HG03457 (cell line): ENCODE data around the gene ASB4.

Experiments used
- ATAC-seq: cut with Tn5 transposase; IDR thresholded peaks from one replicate; pipeline ENCODE4 v1.9.1; 2021; ENCODE audit warnings: moderate number of reproducible peaks; ENCODE audit not compliant: unreplicated experiment

The ASB4 gene

DNA sequence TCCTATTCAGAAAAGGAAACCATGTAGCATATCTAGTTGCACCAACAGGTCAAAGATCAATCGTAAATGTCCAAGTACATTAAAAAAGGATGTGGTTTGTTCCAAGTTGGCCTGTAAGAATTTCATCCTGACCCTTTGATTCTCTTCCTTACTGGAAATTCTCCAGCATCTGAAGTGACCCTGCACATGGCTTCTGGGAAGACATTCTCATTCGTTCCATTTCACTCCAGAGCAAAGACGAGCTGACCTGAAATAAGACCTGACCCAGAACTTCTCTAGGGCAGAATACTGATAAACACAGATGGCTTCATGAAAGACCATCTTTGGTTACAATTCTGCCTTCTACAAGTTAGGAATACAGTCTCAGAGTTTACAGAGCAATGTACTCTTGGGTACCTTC is 39.8 kb downstream of the ASB4 start:
- ATAC-seq: no peak

DNA sequence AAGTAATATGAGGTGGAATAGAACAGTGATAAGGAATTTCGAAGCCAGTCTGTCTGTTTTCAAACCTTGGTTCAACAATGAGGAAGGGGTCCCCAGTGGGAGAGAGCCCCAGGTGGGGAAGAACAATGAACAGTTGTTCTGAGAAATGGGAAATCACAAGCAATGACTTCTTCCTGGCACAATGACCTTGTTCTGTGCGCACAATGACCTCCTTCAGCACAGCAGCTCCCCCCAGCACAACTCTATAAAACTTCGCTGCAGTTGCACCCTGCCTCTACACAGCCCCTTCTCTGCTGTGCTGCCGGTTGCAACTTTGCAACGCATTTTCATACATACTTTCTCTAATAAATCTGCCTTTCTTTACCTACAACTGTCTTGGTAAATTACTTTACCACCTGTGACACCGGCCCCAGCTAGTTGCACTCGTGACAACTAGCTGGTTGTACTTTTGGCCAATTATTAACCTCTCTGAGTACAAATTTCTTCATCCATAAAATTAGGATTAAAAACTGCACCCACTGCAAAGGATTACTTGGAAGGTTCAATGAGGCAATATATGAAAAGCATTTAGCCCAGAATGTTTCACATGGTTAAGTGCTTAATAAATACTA is 40.5 kb downstream of the ASB4 start:
- ATAC-seq: no peak

DNA sequence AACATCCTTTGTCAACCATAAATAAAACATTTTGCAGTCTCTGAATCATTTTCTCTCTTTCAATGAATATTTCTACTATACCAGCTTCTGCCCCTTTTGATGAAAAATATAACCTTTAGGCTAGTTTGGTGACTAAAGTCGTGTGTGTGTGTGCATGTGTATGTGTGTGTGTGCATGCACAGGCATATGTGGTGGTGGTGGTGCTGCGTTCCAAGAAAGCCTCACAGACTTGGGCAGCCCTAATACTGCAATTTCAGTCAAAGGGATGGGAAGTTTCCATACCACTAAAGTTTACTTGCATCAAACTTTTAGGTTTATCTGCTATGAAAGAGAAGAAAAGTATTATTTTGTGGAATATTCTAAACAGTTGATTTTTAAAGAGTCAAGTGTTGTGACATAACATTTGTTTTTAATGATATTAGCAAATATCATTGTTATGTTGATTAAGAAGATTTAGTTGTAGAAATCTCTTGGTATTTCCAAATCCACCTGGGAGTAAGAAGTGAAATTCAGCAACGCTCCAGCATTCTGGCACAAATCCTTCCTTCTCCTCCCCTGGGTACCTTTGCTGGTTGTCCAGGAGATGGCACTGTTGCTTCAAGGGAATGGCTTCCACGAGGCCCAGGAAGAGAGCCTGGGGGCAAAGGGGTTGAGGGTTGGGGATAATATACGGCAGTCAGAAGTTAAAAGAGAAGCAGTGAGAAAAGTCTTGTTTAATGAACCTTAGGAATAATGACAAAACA is 41.5 kb downstream of the ASB4 start:
- ATAC-seq: peak; percentile 65

DNA sequence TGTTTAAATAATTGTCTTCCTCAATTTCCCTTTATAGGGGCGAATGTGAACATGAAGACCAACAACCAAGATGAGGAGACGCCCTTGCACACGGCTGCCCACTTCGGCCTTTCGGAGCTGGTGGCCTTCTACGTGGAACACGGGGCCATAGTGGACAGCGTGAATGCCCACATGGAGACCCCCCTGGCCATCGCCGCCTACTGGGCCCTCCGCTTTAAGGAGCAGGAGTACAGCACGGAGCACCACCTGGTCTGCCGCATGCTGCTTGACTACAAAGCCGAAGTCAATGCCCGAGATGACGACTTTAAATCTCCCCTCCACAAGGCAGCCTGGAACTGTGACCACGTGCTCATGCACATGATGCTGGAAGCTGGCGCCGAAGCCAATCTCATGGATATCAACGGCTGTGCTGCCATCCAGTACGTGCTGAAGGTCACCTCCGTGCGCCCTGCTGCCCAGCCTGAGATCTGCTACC is 42.1 kb downstream of the ASB4 start:
- ATAC-seq: no peak

DNA sequence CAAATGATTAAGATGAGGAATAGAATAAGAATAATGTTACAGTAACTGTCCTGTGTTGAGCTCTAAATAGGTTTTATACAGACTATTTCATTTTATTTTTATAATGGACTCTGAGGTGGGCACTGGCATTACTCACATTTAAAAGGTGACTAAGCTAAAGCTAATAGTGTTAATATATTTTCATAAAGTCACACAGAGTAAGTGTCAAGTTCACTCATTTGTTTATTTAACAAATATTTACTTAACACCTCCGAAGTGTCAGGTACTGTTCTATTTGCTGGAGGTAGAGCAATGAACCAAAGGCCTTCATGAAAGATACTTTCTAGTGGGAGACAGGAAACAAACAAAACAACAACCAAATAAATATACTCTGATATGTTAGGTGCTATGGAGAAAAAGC is 44.0 kb downstream of the ASB4 start:
- no peak for ATAC-seq

DNA sequence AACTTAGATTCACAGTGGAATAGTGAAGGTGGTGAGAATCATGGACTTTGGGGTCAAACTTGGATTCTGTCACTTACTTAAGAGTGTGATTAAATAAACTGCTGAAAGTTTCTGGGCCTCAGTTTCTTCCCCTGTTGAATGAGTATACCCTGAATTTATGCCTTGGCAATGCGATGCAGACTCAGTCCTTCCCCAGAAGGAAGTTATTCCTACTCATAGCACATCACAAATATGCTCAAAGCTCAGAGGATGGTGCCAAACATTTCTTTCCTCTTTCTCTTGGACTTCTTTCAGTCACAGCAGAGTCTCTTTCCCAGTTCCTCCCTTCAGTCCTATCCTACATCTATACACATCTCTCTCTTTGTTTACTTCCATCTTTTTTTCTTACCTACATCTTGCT is 45.1 kb downstream of the ASB4 start:
- ATAC-seq: no peak

DNA sequence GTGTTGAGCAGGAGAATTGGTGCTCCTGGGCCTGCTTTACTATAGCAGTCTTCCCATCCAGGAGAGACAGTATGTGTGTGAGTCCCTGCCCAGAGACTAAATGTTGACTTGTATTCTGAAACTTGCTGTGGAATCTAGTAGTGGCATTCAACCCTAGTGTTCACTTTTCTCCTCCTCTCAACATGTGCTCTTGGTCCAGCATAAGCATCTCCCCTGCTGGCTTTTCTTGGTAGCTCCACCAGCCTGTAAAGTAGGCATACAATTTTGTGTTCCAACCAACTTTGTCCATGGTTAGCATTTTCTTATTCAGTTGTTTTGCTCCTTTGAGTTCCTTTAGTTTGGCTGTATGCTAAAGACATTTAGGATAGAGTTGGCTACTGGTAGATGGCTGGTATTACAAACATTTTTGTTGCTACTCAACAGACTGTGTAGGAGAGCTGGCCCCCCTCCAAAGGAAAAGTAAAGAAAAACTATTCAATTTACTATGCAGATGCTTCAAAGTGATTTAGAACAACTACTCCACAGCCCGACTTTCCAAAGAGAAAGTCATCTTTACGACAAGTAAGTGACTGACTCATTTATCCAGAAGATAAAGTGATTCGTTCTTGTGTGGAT is 46.0 kb downstream of the ASB4 start:
- no peak for ATAC-seq

DNA sequence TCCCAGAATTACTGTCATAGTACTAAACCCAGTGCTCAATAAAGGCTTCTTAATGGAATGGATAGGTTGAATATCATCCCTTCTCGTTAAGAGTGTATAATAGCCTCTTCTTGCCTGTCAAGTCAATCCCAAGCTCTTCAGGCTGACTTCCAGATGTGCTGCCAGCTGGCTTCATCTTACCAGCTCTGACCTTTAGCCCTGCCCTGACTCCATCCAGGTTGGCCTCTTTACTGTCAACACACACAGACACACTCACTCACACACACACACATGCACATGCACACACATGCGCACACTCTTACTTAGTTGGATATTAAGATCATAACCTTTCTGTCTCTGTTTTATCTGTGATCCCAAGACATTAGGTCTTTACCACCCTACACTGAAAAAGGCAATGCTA is 49.1 kb downstream of the ASB4 start:
- no peak for ATAC-seq

DNA sequence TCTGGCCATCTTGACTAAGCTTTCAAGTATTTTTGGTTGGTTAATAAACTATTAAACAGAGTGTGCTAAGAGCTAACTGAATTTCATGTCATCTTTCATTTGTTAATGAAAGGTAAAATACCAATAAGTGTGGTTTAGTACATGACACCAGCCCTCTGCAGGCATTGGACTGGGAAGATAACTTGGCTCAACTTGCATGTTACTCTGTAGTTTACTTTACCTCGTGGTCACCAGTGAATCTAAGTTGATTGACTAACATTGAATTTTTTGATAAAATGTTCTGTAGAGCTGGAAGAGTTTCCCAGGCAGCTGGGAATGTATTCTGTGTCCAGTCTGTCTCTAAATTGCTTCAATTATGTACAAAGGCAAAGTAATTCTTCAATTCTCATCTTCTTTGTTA is 49.9 kb downstream of the ASB4 start:
- no peak for ATAC-seq

DNA sequence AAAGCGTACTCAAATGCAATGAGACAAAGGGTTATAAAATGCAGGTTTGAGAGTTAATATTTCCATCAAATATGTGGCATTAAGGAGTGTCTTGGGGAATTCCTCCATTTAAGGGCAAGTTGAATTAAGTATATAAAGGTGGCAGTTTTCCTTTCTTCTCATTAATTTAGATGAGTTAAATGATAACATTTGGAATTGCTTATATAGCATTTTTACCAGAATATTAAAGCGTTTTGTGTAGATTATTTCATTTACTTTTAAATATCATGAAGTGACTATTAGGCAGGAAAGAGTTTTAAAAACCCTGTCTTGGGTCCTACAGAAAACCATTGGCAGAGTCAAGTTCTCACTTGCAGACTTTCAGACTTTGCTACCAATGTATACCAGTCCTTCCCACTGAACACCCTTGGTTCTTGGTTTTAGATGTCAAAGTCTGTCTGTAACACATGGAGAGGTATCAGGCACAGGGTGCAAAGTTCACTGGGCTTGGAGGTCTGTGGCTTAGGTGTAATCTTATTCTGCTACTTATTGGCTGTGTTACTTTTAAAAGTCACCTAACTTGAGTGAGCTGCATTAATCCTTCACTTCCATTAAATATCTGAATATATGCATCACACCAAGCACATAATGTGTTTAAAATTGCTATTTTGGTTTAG is 51.0 kb downstream of the ASB4 start:
- ATAC-seq: no peak

DNA sequence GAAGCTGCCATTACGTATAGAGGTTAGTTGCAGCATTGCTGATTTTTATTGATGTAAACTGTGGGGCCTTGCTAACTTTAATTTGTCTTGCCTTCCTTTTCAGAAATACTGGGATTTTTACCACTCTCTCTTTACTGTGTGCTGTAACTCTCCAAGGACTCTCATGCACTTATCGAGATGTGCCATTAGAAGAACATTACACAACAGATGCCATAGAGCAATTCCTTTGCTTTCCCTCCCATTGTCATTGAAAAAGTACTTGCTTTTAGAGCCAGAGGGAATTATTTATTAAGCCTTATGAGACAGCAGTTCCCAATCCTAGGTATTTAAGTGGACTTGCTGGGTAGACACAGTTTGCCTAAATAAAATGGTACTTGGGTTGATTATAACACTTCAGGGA is 51.7 kb downstream of the ASB4 start:
- no peak for ATAC-seq

DNA sequence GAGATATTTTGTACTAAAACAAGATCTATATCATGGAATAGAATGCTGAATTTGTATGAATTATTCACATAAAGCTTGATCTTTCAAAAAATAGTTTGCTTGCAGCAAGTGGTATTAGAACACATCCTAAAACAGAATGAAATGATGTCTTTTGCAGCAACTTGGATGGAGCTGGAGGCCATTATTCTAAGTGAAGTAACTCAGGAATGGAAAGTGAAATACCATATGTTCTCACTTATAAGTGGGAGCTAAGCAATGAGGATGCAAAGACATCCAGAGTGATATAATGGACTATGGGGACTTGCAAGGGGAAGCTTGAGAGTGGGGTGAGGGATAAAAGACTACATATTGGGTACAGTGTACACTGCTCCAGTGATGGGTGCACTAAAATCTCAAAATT is 53.7 kb downstream of the ASB4 start:
- ATAC-seq: no peak

DNA sequence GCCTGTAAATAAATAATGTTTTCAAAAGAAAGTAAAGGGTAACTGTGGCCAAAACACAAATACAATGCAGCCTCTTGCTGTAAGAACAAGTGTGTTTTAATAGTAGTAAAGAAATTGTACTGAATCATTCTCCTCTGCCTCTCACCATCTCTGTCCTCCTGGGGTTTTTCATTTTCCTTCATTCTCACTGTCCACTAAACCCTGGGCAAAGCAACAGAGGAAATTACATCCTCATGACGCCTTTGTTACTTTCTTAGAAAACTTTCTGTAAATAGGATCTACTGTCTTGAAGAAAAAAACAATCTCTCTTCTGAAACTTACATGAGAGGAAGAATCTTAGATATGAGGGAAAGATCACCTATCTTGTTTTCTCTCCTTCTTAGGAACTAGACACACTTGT is 54.6 kb downstream of the ASB4 start:
- no peak for ATAC-seq

DNA sequence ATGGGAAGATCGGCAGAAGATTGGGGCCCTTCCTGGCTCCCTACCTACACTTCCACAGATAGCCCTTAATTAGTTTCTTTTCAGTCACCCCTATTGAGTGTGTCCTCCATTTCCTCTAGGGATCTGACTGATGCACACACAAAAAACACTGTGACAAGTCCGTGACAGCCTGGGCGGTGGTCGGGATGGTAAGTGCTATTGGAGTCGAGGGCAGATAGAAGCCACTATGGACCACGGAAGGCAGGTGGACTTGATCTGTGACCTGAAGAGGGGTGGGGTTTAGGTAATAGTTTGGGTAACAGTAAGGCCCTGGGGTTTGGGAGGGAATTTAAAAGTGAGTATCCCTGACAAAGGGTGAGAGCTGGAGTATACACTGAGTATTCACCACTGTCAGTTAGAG is 57.6 kb downstream of the ASB4 start:
- no peak for ATAC-seq

DNA sequence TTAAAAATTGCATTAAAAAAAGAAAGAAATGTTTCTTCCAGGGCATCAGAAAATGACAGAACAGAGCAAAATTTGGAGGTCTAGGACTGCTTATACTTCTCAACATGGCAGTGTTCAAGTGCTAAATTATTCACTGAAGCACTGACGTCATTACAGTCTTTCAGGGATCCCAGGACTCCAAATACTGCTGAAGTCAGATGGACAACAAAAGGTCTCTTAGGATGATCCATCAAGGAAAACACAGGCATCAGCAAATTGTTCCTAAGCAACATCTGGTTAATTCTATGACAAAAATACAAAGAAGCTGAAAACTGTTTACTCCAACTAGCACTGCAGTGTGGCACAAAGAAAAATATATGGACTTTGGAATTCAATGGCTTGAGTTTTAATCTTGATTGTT is 58.4 kb downstream of the ASB4 start:
- no peak for ATAC-seq

DNA sequence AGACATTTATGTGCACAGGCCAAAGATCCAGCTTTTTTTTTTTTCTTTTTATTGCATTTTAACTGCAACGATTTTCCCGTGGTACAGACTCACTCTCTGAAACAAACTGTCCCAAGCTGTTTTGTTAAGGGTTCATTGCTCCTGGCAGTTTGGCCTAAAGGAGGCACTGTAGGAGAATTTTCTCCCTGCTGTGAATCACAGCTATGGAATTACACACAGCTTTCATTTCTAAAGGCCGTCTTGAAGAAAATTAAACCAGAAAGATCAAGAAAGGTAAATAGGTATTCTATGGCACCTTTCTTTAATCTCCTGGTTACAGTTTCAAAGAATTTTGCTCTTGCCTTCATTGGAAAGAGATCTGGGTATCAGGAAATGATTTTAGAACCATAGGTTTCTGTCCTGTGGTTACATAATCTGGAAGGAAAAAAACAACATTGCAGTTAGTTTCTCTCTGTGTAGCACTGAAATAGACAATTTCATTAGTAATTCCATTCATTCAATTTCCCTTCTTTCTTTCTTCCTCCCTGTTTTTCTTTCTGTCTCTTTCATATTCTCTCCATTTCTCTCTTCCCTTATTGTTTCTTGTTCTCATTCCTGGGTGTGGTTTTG is 59.4 kb downstream of the ASB4 start:
- ATAC-seq: no peak

DNA sequence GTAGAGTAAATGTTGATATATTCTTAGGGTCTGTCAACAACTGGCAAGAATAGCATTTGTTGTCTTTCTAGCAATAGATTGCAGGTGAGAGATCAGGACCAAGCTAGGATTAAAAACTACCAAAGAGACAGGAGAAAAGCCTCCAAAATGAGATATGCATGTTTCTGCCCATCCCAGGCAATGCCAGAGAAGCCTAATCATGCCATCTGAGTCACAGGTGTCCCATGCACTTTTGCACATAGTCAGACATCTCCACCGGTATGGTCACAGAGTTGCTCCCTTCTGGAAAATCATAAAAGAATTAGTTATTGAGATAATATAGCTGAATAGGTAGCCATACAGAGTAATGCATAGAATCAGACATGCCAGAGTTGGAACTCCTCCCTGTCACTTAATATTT is 59.9 kb downstream of the ASB4 start:
- no peak for ATAC-seq

DNA sequence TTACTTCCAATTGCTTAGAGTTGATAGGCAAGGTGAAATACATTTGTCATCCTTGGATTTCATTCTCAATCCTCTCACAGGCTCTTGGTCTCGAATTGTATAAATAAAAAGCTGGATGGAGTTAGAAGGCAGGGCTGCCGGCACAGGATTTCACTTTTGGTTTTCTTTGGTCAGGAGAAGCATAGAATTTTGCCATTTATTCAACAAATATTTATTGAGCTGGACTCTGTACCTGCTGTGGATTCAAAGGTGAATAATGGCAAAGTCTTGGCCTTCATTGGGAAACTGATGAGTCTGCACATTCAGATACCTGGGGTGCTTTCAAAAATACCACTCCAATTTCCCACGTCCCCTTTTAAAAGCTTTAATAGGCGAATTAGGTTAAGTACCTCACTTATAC is 60.9 kb downstream of the ASB4 start:
- no peak for ATAC-seq

DNA sequence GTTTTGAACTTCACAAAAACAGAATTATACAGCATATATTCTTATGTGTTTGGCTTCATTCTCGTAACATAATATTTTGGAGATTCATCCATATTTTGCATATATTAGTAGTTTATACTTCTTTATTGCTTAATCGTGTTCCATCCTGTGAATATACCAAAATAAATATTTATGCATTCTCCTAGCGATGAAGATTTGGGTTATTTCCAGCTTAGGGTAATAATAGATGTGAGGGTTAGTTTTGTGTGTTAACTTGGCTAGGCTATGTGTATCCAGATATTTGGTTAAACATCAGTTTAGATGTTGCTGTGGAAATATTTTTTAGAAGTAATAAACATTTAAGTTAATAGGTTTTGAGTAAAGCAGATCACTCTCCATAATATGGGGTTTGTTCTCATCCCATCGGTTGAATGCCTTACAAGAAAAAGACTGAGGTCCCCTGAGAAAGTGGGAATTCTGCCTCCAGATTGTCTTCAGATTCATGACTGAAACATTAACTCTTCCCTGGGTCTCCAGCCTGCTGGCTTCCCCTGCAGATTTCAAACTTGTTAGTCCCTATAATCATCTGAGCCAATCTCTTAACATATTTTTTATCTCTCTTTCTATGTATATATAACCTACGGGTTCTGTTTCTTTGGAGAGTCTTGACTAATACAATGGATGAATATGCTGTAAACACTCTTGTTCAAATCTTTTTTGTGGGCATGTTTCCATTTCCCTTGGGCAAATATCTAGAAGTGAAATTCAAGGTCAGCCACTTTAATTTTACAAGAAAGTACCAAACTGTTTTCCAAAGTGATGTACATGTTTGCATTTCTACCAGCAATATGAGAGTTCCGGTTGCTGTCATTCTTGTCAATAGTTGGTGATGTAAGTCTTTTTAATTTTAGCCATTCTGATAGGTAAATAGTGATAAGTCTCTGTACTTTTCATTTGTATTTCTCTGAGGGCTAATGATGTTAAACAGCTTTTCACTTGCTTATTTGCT is 61.9 kb downstream of the ASB4 start:
- no peak for ATAC-seq

DNA sequence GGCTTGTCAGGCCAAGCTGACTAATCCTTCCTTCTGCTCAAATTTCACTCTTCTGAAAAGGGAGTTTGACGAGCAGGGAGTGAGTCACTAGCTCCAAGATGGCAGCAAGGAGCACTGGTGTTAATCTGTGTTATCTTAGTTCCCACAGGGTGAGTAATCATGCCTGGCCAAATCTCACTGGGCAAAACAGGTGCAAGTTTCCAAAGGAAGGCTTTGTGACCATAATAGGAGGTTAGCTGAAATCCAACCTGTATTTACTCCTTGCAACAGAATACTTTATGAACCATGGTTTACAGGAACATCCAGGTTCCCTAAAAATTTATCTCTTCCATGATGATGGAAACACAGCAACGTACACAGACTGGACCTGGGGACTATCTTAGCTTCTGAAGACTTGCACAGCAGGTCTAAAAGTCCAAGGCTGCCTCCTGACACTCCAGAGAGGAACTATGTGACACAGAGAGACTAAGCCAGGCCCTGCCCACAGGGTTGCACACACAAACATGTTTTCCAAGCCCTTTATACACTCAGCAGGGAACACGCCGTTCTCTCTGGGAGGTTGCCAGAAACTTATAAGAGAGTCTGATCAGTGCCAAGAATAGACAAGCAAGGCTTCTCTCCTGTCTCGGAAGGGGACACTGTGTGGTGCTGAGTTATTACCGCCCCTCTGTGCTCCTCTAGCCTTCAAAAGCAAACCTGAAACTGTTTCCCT is 64.2 kb downstream of the ASB4 start:
- no peak for ATAC-seq
